HT1080 (cell line): Measurements from ENCODE around the gene IDUA. TPM values are rescaled to one million over a fixed set of nuclear protein-coding genes. Genes with fewer than 3 reads are reported as not detected.
"Not testable (repeated sequence)": the region's sequence is repeated elsewhere in the genome, so short reads cannot be mapped to it uniquely, and the experiment has no call there.

ENCODE experiments used
- DNase-seq: peaks from one replicate; pipeline ENCODE4 v3.0.0-alpha.2; 2015; ENCODE audit warnings: low read depth
- polyA plus RNA-seq, 2 experiments: library from polyadenylated mRNA; depleted of rRNA; stranded (reverse); fragments of >200 nt; gene quantifications; 2 replicates each; pipeline ENCODE4 v1.2.3, GENCODE V29; 2015
- total RNA-seq: library from RNA; depleted of rRNA; stranded (reverse); fragments of >200 nt; shearing (Covaris generic); gene quantifications from 2 replicates; pipeline ENCODE4 v1.2.3, GENCODE V29; 2014; rRNA removed

IDUA gene
- total RNA-seq = 8.2 and 10.1 TPM in 2 replicates
- 5.1 and 5.3 TPM in 2 replicates for polyA plus RNA-seq (2015; cell fraction: cytosol; rRNA removed)
- polyA plus RNA-seq (2015; cell fraction: nucleus; rRNA removed) = 102 and 103 TPM in 2 replicates

DNA sequence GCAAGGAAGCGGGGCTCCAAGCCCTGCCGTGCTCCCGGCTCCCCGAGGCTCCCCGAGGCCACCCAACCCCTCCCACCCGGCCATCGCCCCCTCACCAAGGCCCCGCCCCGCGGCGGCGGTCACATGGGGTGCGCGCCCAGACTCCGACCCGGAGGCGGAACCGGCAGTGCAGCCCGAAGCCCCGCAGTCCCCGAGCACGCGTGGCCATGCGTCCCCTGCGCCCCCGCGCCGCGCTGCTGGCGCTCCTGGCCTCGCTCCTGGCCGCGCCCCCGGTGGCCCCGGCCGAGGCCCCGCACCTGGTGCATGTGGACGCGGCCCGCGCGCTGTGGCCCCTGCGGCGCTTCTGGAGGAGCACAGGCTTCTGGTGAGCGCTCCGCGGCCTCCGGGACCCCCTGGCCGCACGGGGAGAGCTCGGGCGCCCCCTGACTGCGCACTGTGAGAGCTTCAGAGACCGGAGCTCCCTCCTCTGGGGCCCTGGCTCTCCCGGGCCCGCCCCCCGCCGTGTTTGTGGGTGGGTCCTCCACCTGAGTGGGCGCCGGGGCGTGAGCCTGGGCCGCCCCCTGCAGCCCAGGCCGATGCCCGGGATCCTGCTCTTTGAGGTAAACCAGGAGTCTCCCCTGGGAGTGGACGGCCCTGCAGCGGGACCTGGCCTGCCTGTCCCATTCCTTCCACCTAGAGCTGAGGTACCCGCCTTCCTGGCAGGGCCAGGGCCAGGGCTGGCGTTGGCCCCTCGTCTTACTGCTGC lies at the start of gene IDUA:
Gene IDUA (plus strand): TSS at position 166 of the 745 bp plus-strand sequence. CDS start 41 bp downstream, at position 207.
- peak; percentile 80 for DNase-seq

DNA sequence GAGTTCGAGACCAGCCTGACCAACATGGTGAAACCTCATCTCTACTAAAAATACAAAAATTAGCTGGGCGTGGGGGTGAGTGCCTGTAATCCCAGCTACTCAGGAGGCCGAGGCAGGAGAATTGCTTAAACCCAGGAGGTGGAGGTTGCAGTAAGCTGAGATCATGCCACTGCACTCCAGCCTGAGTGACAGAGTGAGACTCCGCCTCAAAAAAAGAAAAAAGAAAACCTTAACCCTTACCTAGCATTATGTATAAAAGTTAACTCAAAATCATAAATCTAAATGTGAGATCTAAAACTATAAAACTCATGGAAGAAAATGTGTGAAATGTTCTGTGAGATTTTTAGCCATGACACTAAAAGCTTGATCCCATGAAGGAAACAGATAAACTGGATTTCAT lies 47.3 kb upstream of the IDUA start:
- DNase-seq = not testable (repeated sequence)

DNA sequence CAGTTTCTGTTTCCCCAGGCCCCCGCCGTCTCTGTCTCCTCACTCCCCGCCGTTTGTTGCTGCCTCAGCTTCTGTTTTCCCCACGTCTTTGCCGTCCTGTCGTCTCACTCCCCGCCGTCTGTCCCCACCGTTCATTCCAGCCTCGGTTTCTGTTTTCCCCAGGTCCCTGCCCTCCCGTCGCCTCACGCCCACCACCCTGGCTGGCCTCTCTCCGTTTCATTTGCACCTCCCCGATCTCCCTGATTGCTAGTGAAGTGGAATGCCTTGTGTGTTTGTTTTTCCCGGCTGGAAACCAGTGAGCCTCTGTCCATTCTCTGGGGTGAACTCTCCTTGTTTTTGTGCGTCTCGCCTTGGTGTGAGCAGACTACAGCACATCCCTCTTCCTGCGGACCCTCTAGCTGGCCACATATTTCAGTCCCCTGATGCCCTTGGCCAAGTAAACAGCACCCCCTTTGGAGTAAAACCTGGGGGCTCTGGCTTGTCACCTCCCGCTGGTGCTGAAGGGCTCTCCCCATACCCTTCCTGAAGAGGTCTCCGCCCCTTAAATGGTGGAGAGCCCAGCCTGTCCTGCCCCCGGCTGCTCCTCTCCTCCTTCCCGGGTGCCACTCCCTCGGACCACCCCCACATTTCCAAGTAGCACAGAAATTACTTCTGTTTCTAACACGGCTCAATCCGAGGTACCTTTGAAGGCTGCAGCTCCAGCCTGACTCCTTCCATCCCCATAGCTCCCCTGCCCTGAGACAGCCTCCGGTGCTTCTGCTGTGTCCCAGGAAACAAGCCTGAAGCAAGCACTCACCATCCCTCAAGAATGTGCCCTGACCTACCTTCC lies 41.4 kb upstream of the IDUA start:
- DNase-seq = no peak

DNA sequence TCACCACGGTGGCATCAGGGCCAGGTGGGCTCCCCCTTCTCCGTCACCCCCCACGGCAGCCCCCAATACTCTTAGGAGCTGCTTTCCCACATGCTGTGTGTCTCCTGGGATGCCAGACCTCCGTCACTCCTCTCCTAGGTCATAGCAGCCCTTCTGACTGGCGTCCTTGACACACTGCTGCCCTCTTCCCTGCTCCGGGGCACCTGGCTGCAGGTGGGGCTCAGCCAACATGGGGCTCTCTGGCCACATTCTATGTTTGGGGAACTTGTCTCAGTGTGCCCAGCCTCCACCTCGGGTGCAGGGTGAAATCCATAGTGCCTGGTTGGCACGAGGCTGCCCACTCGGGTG lies 40.8 kb upstream of the IDUA start:
- no peak for DNase-seq

- DNase-seq = no peak
Observed at GRCh38 chr4:946517-947471, 40.0 kb upstream of the IDUA start.

DNA sequence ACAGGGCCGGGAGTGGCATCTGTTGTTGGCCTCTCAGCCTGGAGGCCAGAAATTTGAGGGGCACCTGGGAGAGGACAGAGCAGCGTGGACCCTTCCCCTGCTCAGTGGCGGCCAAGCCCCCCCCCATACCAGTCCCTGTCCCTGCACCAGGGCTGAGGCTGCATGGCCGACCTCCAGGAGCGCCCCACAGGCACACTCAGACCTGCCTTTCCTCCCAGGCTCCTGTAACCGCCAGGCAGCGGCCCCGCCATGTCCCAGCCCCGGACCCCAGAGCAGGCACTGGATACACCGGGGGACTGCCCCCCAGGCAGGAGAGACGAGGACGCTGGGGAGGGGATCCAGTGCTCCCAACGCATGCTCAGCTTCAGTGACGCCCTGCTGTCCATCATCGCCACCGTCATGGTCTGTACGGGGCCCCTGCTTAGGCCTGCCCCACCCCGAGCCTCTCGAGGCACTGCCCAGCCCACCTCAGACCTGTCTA lies 39.3 kb upstream of the IDUA start:
- DNase-seq = no peak

- no peak for DNase-seq
Observed at GRCh38 chr4:948101-948935, 38.5 kb upstream of the IDUA start.

- DNase-seq = no peak
Observed at GRCh38 chr4:948936-949300, 37.9 kb upstream of the IDUA start.

GRCh38 chr4:949656-950055 lies 37.2 kb upstream of the IDUA start:
- DNase-seq = no peak

GRCh38 chr4:950136-951020 lies 36.5 kb upstream of the IDUA start:
- DNase-seq = no peak

DNA sequence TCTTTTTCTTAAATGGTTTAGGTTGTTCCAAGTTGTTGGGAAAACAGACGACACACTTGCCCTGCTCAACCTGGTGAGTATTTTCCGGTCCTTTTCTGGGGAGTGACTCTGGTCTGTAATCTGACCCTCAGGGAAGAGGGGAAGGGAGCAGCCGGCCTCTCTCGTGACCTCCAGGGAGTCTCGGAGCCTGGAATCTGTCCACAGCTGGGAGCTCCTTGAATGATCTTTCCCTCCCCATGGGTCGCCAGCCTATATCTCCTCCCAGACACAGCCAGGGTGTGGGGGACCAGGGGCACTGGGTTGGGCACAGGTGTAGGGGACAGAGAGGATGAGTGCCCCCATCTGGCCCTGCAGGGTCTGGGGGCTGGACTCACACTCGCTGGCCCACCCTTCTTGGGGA lies 35.7 kb upstream of the IDUA start:
- no peak for DNase-seq

DNA sequence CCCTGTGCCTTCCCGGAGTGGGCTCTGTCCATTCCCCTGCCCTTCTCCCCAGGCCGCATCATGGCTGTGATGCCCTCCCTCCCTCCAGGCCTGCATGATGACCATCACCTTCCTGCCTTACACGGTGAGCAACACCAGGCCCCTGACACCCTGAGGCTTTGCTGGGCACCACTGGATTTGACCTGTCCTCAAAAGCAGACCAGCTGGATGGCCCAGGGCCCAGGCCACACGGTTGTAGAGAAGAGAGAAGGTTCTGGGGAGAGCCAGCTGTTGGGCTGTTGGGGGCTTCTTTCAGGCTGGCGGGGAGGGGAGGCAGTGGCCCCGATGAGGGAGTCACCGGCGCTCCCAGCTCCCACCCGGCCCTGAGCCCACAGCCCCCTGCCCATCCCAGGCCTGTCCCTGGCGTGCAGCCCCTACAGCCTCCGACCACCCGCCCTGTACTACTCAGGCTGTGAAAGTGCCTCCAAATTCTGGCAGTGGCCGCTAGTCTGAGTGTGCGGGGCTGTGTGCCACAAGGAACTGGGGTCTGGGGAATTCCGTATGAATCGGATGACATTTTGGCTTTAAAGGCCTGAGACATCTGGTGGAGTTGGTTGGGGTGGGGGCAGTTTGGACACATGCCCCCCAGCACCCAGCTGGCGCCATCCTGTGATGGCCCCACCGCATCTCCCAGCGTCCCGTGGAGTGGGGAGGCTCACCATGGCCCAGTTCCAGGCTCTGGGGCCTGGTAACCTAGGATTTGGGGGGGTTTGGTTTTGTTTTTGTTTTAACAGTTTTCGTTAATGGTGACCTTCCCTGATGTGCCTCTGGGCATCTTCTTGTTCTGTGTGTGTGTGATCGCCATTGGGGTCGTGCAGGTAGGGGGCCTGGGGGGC lies 35.0 kb upstream of the IDUA start:
- no peak for DNase-seq

- no peak for DNase-seq
Observed at GRCh38 chr4:952881-953573, 33.8 kb upstream of the IDUA start.

DNA sequence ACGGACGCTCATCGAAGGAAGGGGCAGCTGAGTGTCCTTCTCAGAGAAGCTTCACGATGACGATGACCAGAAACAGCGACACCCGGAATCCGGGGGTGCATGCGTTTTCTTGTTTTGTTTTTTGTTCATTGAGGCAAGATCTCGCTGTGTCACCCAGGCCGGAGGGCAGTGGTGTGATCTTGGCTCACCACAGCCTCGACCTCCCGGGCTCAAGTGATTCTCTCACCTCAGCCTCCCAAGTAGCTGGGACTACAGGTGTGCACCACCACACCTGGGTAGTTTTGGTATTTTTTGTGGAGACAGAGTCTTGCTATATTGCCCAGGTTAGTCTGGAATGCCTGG lies 33.3 kb upstream of the IDUA start:
- no peak for DNase-seq

DNA sequence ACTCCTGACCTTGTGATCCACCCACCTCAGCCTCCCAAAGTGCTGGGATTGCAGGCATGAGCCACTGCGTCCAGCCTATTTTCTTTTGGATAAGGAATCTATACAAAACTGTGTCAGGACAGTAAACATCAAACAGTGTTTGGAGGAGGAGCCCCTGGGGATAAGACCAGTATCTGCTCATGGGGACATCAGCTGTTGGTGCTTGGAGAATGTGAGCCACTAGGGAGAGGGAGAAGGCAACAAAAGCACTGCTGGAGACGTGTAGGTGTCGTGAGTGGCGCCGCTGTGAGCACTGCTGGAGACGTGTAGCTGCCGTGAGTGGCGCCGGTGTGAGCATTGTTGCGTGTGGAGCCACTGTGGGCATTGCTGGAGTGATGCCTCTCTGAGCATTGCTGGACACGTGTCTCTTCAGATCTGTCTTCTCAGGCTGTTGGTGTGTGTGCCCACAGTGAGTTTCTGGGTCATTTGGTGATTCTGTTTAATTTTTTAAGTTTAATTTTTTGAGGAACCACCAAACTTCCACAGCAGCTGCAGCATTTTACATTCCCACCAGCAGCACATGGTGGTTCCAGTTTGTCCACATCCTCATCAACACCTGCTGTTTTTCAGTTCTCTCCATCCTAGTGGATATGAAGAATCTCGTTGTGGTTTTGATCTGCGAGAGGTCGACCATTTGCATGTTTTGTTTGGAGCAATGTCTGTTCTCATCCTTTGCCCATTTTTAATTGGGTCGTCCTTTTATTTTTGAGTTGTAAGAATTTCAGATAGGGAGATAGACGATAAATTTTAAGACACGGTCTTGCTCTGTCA lies 32.4 kb upstream of the IDUA start:
- DNase-seq = no peak

DNA sequence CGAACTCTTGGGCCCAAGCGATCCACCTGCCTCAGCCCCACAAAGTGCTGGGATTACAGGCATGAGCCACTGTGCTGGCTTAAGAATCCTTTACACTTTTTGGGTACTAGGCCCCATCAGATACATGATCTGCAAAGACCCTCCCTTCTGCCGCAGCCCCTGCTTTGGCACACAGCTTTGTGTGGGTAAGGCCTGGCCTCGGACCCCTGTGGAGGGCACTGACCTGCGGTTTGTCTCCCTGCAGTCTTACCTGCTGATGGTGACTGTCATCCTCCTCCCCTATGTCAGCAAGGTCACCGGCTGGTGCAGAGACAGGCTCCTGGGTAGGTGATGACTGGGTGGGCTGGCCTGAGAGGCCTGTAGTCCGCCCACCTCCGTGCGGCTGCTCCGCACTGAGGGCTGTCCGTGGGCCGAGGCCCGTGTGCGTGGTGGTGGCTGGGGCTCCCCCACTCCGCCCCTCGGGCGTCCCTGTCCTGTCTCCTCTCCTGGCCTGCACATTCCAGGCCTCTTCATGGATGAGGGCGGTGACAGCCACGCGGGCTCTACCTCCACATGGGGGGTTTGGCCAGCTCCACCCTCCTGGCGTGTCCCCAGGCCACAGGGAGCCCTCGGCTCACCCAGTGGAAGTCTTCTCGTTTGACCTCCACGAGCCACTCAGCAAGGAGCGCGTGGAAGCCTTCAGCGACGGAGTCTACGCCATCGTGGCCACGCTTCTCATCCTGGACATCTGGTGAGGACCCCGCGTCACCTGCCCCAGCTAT lies 31.5 kb upstream of the IDUA start:
- no peak for DNase-seq
